Measurements from ENCODE around the gene ASXL1.
A peak's percentile ranks its signal among the peaks of the same experiment; 100 is the strongest.

The ASXL1 gene

DNA sequence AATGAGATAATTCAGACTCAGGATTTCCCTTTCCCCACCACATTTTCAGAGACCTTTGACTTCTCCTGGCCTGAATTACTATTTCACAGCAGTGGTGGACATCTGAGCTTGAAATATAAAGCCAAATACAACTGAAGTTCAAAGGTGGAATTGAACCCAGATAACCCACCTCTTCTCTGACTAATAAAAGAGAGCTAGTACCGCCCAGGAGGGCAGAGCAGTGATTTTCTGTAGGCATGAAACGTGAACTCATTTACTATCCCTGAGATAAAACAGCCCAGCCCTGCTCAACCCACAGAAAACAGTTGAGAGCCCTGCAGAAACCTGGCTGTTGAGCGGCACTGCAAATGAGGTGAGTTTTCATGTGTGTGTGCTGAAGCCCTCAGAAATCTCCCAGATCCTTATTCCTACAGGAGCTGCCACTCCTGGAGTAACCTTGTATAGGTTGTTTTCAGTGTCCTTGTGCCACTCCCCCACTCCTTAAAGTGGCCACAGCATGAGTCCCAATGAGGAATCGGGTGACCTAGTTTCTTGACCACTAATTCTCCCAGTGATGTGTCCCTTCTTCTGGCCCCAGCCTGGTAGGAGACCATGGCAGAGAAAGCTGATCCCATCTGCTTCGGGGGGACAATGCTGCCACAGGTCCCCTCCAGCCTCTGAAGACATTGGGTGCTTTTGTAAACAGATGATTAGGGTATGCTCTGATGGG lies 127.8 kb downstream of the ASXL1 start:
- H3K9me3 Mint-ChIP-seq: peaks cover 8% of the 10 kb centered on the region
- H3K27ac Mint-ChIP-seq: peak overlapping the region; percentile 95
- peak overlapping the region; percentile 95 for H3K4me3 Mint-ChIP-seq
- peaks cover 45% of the 10 kb centered on the region for H3K4me1 Mint-ChIP-seq
- H3K27me3 Mint-ChIP-seq: no peaks in the 10 kb centered on the region
- peaks cover 11% of the 10 kb centered on the region for H3K36me3 Mint-ChIP-seq

DNA sequence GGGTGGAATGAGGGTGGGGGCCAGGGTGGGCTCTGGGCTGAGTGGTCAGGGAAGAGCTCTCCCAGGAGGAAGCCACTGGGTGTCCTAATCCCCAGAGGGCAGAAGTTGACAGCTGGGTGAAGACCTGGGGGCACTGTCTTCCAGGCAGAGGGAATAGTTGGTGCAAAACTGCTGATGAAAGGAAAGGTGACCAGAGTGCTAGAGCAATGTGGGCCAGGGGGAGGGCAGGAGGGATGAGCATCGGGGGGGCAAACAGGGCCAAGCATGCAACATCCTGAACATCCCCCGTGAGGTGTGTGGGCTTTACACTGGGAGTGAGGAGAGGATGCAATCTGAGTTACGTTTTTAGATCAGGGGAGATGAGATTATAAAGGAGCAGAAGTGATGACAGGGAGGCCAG lies 129.2 kb downstream of the ASXL1 start:
- H3K27me3 Mint-ChIP-seq: no peaks in the 10 kb centered on the region
- H3K9me3 Mint-ChIP-seq: peaks cover 8% of the 10 kb centered on the region
- no peak overlapping the region for H3K27ac Mint-ChIP-seq
- H3K36me3 Mint-ChIP-seq: peaks cover 11% of the 10 kb centered on the region
- H3K4me1 Mint-ChIP-seq: peaks cover 41% of the 10 kb centered on the region
- H3K4me3 Mint-ChIP-seq: no peak overlapping the region

DNA sequence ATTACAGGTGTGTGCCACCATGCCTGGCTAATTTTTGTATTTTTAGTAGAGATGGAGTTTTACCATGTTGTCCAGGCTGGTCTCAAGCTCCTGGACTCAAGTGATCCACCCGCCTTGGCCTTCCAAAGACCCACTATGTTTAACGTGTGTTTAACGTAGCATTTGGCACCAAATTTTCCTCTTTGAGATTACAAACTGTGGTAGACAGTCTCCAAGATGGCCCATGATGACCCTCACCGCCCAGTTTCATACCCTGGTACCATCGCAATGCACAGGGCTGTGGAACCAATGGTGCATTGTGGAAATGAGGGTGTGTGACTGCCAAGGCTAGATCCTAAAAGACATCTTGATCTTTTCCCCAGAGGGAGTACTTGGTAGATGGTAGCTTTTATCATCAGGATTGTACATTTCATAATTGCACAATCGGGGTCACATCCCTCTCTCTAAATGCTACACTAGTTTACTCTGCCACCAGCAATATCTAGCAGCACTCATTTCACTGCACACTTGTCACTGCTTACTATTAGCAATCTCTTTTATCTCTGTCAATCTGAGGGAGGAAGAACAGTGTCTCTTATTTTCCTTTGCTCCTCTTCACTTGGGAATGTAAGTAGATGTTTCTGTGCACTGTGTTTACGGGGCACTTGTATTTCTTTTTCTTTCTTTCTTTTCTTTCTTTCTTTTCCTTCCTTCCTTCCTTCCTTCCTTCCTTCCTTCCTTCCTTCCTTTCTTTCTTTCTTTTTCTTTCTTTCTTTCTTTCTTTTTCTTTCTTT lies 130.1 kb downstream of the ASXL1 start:
- Mint-ChIP-seq H3K4me1 (peaks cover 46% of the 10 kb centered on the region), H3K4me3 (no peak overlapping the region), H3K27ac (peak overlapping the region; percentile 68), H3K36me3 (peaks cover 11% of the 10 kb centered on the region), H3K9me3 (peaks cover 8% of the 10 kb centered on the region), H3K27me3 (no peaks in the 10 kb centered on the region)

All from activated naive CD4-positive, alpha-beta T cell treated with anti-CD3 and anti-CD28 coated beads, Interleukin-2, amount 50 U/mL, for 24 hours (primary cell).